Activated CD4-positive, alpha-beta T cell treated with anti-CD3 and anti-CD28 coated beads, Interleukin-2, amount 10 ng/mL, durations not matched to agents 24 days and 14 days (primary cell): ENCODE data around the gene NLGN1. TPM values are rescaled to one million over a fixed set of nuclear protein-coding genes. Genes with fewer than 3 reads are reported as not detected.

Experiments
- DNase-seq: peaks from one replicate; pipeline ENCODE4 v3.0.0; 2022
- H3K27ac Mint-ChIP-seq: one replicate; pipeline ENCODE4 v1.8.0; 2022; ENCODE audit warnings: mild to moderate bottlenecking, mixed read lengths
- H3K27me3 Mint-ChIP-seq: one replicate; pipeline ENCODE4 v1.8.0; 2022; ENCODE audit warnings: mixed read lengths
- H3K36me3 Mint-ChIP-seq: one replicate; pipeline ENCODE4 v1.8.0; 2022; ENCODE audit warnings: low read depth, mild to moderate bottlenecking, mixed read lengths
- H3K4me1 Mint-ChIP-seq: one replicate; pipeline ENCODE4 v1.8.0; 2021; ENCODE audit warnings: mixed read lengths
- H3K4me3 Mint-ChIP-seq: one replicate; pipeline ENCODE4 v1.8.0; 2022; ENCODE audit warnings: mild to moderate bottlenecking, moderate library complexity, mixed read lengths
- H3K9me3 Mint-ChIP-seq: one replicate; pipeline ENCODE4 v1.8.0; 2021; ENCODE audit warnings: mixed read lengths
- intact Hi-C: fragments of 100-400 bp; cut with micrococcal nuclease; formaldehyde crosslinking; loops from one replicate; pipeline ENCODE4 v1.15.1; 2023
- total RNA-seq: library from RNA; stranded (reverse); gene quantifications from 2 replicates; pipeline ENCODE4 v1.2.3, GENCODE V29; 2022

NLGN1 gene
- total RNA-seq, 1 donor from 2014 or later, result not detected

GRCh38 chr3:173943264-173943663 lies 545.7 kb downstream of the NLGN1 start:
- no peaks in the 10 kb centered on the region for H3K27me3 Mint-ChIP-seq
- no peak overlapping the region for H3K4me3 Mint-ChIP-seq
- no peaks in the 10 kb centered on the region for H3K4me1 Mint-ChIP-seq
- H3K36me3 Mint-ChIP-seq, result no peaks in the 10 kb centered on the region
- no peak overlapping the region for H3K27ac Mint-ChIP-seq
- H3K9me3 Mint-ChIP-seq, result no peaks in the 10 kb centered on the region
- intact Hi-C loops, result no loop called here
- DNase-seq, result no peak

GRCh38 chr3:173945170-173945569 lies 547.6 kb downstream of the NLGN1 start:
- H3K4me1 Mint-ChIP-seq, result no peaks in the 10 kb centered on the region
- H3K4me3 Mint-ChIP-seq, result no peak overlapping the region
- no peaks in the 10 kb centered on the region for H3K27me3 Mint-ChIP-seq
- intact Hi-C loops, result no loop called here
- no peaks in the 10 kb centered on the region for H3K36me3 Mint-ChIP-seq
- DNase-seq, result no peak
- no peak overlapping the region for H3K27ac Mint-ChIP-seq
- H3K9me3 Mint-ChIP-seq, result no peaks in the 10 kb centered on the region

- H3K36me3 Mint-ChIP-seq, result no peaks in the 10 kb centered on the region
- no peak overlapping the region for H3K27ac Mint-ChIP-seq
- no peaks in the 10 kb centered on the region for H3K9me3 Mint-ChIP-seq
- H3K4me1 Mint-ChIP-seq, result no peaks in the 10 kb centered on the region
- intact Hi-C loops, result no loop called here
- H3K4me3 Mint-ChIP-seq, result no peak overlapping the region
- no peak for DNase-seq
- H3K27me3 Mint-ChIP-seq, result no peaks in the 10 kb centered on the region
Measured at GRCh38 chr3:173945806-173946205, 548.3 kb downstream of the NLGN1 start.

- H3K27me3 Mint-ChIP-seq, result no peaks in the 10 kb centered on the region
- intact Hi-C loops, result no loop called here
- no peak overlapping the region for H3K4me3 Mint-ChIP-seq
- no peaks in the 10 kb centered on the region for H3K36me3 Mint-ChIP-seq
- DNase-seq, result no peak
- H3K9me3 Mint-ChIP-seq, result no peaks in the 10 kb centered on the region
- no peaks in the 10 kb centered on the region for H3K4me1 Mint-ChIP-seq
- no peak overlapping the region for H3K27ac Mint-ChIP-seq
Measured at GRCh38 chr3:173954647-173955046, 557.1 kb downstream of the NLGN1 start.

- Mint-ChIP-seq H3K4me1 (no peaks in the 10 kb centered on the region), H3K4me3 (no peak overlapping the region), H3K36me3 (no peaks in the 10 kb centered on the region), H3K9me3 (no peaks in the 10 kb centered on the region), H3K27me3 (no peaks in the 10 kb centered on the region), H3K27ac (no peak overlapping the region)
- intact Hi-C loops, result no loop called here
- no peak for DNase-seq
Measured at GRCh38 chr3:173957646-173958045, 560.1 kb downstream of the NLGN1 start.

GRCh38 chr3:173958805-173959204 lies 561.3 kb downstream of the NLGN1 start:
- intact Hi-C loops, result no loop called here
- no peaks in the 10 kb centered on the region for H3K27me3 Mint-ChIP-seq
- no peak overlapping the region for H3K27ac Mint-ChIP-seq
- no peaks in the 10 kb centered on the region for H3K9me3 Mint-ChIP-seq
- no peak for DNase-seq
- no peaks in the 10 kb centered on the region for H3K4me1 Mint-ChIP-seq
- H3K4me3 Mint-ChIP-seq, result no peak overlapping the region
- no peaks in the 10 kb centered on the region for H3K36me3 Mint-ChIP-seq

- Mint-ChIP-seq H3K4me1 (no peaks in the 10 kb centered on the region), H3K4me3 (no peak overlapping the region), H3K27me3 (no peaks in the 10 kb centered on the region), H3K36me3 (no peaks in the 10 kb centered on the region), H3K9me3 (no peaks in the 10 kb centered on the region), H3K27ac (no peak overlapping the region)
- DNase-seq, result no peak
- intact Hi-C loops, result no loop called here
Measured at GRCh38 chr3:173970281-173970680, 572.7 kb downstream of the NLGN1 start.

- no peaks in the 10 kb centered on the region for H3K4me1 Mint-ChIP-seq
- no peak overlapping the region for H3K27ac Mint-ChIP-seq
- no peaks in the 10 kb centered on the region for H3K36me3 Mint-ChIP-seq
- intact Hi-C loops, result no loop called here
- no peaks in the 10 kb centered on the region for H3K9me3 Mint-ChIP-seq
- DNase-seq, result no peak
- no peaks in the 10 kb centered on the region for H3K27me3 Mint-ChIP-seq
- no peak overlapping the region for H3K4me3 Mint-ChIP-seq
Measured at GRCh38 chr3:173976281-173976680, 578.7 kb downstream of the NLGN1 start.

- Mint-ChIP-seq H3K4me1 (no peaks in the 10 kb centered on the region), H3K4me3 (no peak overlapping the region), H3K27me3 (no peaks in the 10 kb centered on the region), H3K9me3 (no peaks in the 10 kb centered on the region), H3K36me3 (no peaks in the 10 kb centered on the region), H3K27ac (no peak overlapping the region)
- no peak for DNase-seq
- intact Hi-C loops, result no loop called here
Measured at GRCh38 chr3:173977747-173978146, 580.2 kb downstream of the NLGN1 start.

GRCh38 chr3:173983343-173983742 lies 585.8 kb downstream of the NLGN1 start:
- Mint-ChIP-seq H3K27ac (no peak overlapping the region), H3K36me3 (no peaks in the 10 kb centered on the region), H3K4me1 (no peaks in the 10 kb centered on the region), H3K4me3 (no peak overlapping the region), H3K27me3 (no peaks in the 10 kb centered on the region), H3K9me3 (no peaks in the 10 kb centered on the region)
- intact Hi-C loops, result no loop called here
- no peak for DNase-seq

- Mint-ChIP-seq H3K9me3 (no peaks in the 10 kb centered on the region), H3K27me3 (no peaks in the 10 kb centered on the region), H3K4me3 (no peak overlapping the region), H3K36me3 (no peaks in the 10 kb centered on the region), H3K4me1 (no peaks in the 10 kb centered on the region), H3K27ac (no peak overlapping the region)
- intact Hi-C loops, result no loop called here
- no peak for DNase-seq
Measured at GRCh38 chr3:173986861-173987410, 589.4 kb downstream of the NLGN1 start.

GRCh38 chr3:173988909-173989308 lies 591.4 kb downstream of the NLGN1 start:
- H3K9me3 Mint-ChIP-seq, result no peaks in the 10 kb centered on the region
- no peaks in the 10 kb centered on the region for H3K36me3 Mint-ChIP-seq
- no peaks in the 10 kb centered on the region for H3K27me3 Mint-ChIP-seq
- no peak overlapping the region for H3K4me3 Mint-ChIP-seq
- no peak overlapping the region for H3K27ac Mint-ChIP-seq
- no peaks in the 10 kb centered on the region for H3K4me1 Mint-ChIP-seq
- intact Hi-C loops, result no loop called here
- DNase-seq, result no peak

GRCh38 chr3:173992416-173992815 lies 594.9 kb downstream of the NLGN1 start:
- Mint-ChIP-seq H3K4me3 (no peak overlapping the region), H3K4me1 (no peaks in the 10 kb centered on the region), H3K27ac (no peak overlapping the region), H3K9me3 (no peaks in the 10 kb centered on the region), H3K27me3 (no peaks in the 10 kb centered on the region), H3K36me3 (no peaks in the 10 kb centered on the region)
- DNase-seq, result no peak
- intact Hi-C loops, result no loop called here

- no peaks in the 10 kb centered on the region for H3K9me3 Mint-ChIP-seq
Measured at GRCh38 chr3:173993299-173993698, 595.8 kb downstream of the NLGN1 start.

GRCh38 chr3:174000675-174001074 lies 603.1 kb downstream of the NLGN1 start:
- Mint-ChIP-seq H3K27me3 (no peaks in the 10 kb centered on the region), H3K4me1 (no peaks in the 10 kb centered on the region), H3K27ac (no peak overlapping the region), H3K4me3 (no peak overlapping the region), H3K9me3 (no peaks in the 10 kb centered on the region), H3K36me3 (no peaks in the 10 kb centered on the region)
- no peak for DNase-seq
- intact Hi-C loops, result no loop called here

More at GRCh38 chr3:173993299-173993698, 595.8 kb downstream of the NLGN1 start:
- no peak overlapping the region for H3K27ac Mint-ChIP-seq
- no peaks in the 10 kb centered on the region for H3K27me3 Mint-ChIP-seq
- no peaks in the 10 kb centered on the region for H3K36me3 Mint-ChIP-seq
- no peak overlapping the region for H3K4me3 Mint-ChIP-seq
- intact Hi-C loops, result no loop called here
- DNase-seq, result no peak
- H3K4me1 Mint-ChIP-seq, result no peaks in the 10 kb centered on the region
